HG03103 (cell line): ENCODE results near the gene SLC2A14.

Source experiments
- ATAC-seq: cut with Tn5 transposase; IDR thresholded peaks from one replicate; pipeline ENCODE4 v1.9.1; 2021; ENCODE audit warnings: low read depth; ENCODE audit not compliant: unreplicated experiment

SLC2A14 gene

GRCh38 chr12:7782055-7782454 is 90.7 kb downstream of the SLC2A14 start:
- no peak for ATAC-seq

DNA sequence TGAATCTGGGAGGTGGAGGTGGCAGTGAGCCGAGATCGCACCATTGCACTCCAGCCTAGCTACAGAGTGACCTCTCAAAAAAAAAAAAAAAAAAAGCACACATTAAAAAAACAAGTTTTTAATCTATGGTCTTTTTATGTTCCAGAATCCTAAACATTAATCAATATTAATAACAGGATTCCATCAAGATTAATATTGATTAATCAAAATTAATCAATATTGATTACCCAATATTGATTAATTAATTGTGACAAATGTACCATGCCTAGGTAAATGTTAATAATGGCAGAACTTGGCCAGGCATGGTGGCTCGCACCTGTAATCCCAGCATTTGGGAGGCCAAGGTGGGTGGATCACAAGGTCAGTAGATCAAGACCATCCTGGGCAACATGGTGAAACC is 91.4 kb downstream of the SLC2A14 start:
- ATAC-seq = no peak

DNA sequence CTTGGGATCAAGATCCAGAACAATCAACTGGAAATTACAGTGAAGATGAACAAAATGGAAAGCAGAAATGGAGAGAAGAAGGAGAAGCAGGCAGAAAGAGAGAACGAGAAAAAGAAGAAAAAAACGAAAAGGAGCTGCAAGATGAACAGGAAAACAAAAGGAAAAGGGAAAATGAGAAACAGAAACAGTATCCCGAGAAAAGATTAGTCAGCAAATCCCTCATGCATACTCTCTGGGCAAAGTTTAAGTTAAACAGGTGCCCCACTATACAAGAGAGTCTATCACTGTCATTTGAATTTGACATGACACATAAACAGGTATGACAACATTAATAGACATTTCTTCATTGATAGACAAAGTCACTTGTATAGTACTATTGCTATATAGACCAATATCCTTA is 102.7 kb downstream of the SLC2A14 start:
- no peak for ATAC-seq
